H1 (cell line): ENCODE data around the gene TMTC2. TPM values are rescaled to one million over a fixed set of nuclear protein-coding genes. Genes with fewer than 3 reads are reported as not detected.

ENCODE experiments used
- CTCF ChIA-PET: fragments of 300-600 bp; sonication (Branson Sonifier 250); formaldehyde crosslinking; loops from one replicate; lab custom pipeline; 2021; ENCODE audit not compliant: partially characterized antibody; lab: Charles Lee
- POLR2A ChIA-PET: fragments of 300-600 bp; sonication (Branson Sonifier 250); formaldehyde crosslinking; loops from one replicate; lab custom pipeline; 2021; ENCODE audit warnings: inconsistent platforms; ENCODE audit not compliant: partially characterized antibody; lab: Charles Lee
- DNase-seq, 2 experiments: peaks; one replicate each; pipeline versions ENCODE4 v3.0.0 to v3.0.0-alpha.2; 2010 to 2022; ENCODE audit warnings: low spot score in 2 of 2, low read depth in 1 of 2, mixed read lengths in 1 of 2
- FAIRE-seq: peaks from 2 replicates; lab custom pipeline; 2011; peaks lifted over from hg19 to GRCh38; lab: Jason Lieb, UNC
- H2AFZ ChIP-seq: 2 replicates; pipeline ENCODE4 v1.8.1; 2012; ENCODE audit warnings: low read length, inconsistent platforms
- H2AK5ac ChIP-seq: 2 replicates; pipeline ENCODE4 v1.6.1; 2013; ENCODE audit warnings: low read depth, low read length
- H2BK120ac ChIP-seq: replicated peaks from 2 replicates; pipeline ENCODE3; 2013; ENCODE audit warnings: low read depth, low read length, inconsistent platforms
- H2BK12ac ChIP-seq: 2 replicates; pipeline ENCODE4 v1.6.1; 2013; ENCODE audit warnings: low read depth, low read length
- H2BK15ac ChIP-seq: 2 replicates; pipeline ENCODE4 v1.6.1; 2013; ENCODE audit warnings: low read length
- H2BK20ac ChIP-seq: 2 replicates; pipeline ENCODE4 v1.6.1; 2013; ENCODE audit warnings: low read length
- H2BK5ac ChIP-seq: 2 replicates; pipeline ENCODE4 v1.6.1; 2013; ENCODE audit warnings: low read depth, low read length
- H3K14ac ChIP-seq: 2 replicates; pipeline ENCODE4 v1.6.1; 2013; ENCODE audit warnings: inconsistent platforms; ENCODE audit not compliant: insufficient read length
- H3K18ac ChIP-seq: 2 replicates; pipeline ENCODE4 v1.6.1; 2013; ENCODE audit warnings: low read length; ENCODE audit errors: extremely low read depth
- H3K23ac ChIP-seq: 2 replicates; pipeline ENCODE4 v1.6.1; 2013; ENCODE audit warnings: inconsistent platforms; ENCODE audit not compliant: insufficient read length
- H3K23me2 ChIP-seq: 2 replicates; pipeline ENCODE4 v1.6.1; 2013; ENCODE audit warnings: low read depth, low read length
- H3K27ac ChIP-seq: 2 replicates; pipeline ENCODE4 v1.6.1; 2011; ENCODE audit warnings: low read depth, low read length, inconsistent platforms
- H3K27me3 ChIP-seq, 4 experiments: replicated peaks in 1 of 4; 1 replicate in 1 of 4; 2 replicates in 3 of 4; pipeline versions ENCODE4 v1.6.1 to v1.8.1; 2011 to 2013; ENCODE audit warnings: low read length in 3 of 4, mild to moderate bottlenecking in 3 of 4, inconsistent platforms in 2 of 4, mixed read lengths in 2 of 4, moderate library complexity in 1 of 4; ENCODE audit not compliant: control insufficient read depth in 3 of 4, insufficient read depth in 3 of 4; ENCODE audit errors: extremely low read depth in 1 of 4
- H3K36me3 ChIP-seq, 4 experiments: 2 replicates each; pipeline versions ENCODE4 v1.6.1 to v1.8.1; 2011 to 2013; ENCODE audit warnings: mild to moderate bottlenecking in 4 of 4, low read length in 3 of 4, moderate library complexity in 2 of 4, control low read depth in 1 of 4, inconsistent platforms in 1 of 4; ENCODE audit not compliant: insufficient read depth in 4 of 4, control insufficient read depth in 2 of 4
- H3K4ac ChIP-seq: replicated peaks from 2 replicates; pipeline ENCODE3; 2013; ENCODE audit warnings: low read length, low read depth, mixed read lengths, inconsistent platforms; ENCODE audit not compliant: insufficient read length
- H3K4me1 ChIP-seq, 4 experiments: replicated peaks in 1 of 4; 1 replicate in 1 of 4; 2 replicates in 3 of 4; pipeline versions ENCODE4 v1.6.1 to v1.8.1; 2011 to 2013; ENCODE audit warnings: low read length in 3 of 4, inconsistent platforms in 2 of 4, mixed read lengths in 1 of 4; ENCODE audit not compliant: insufficient read depth in 4 of 4, control insufficient read depth in 3 of 4
- H3K4me2 ChIP-seq, 2 experiments: 2 replicates each; pipeline versions ENCODE4 v1.6.1 to v1.8.1; 2011 to 2013; ENCODE audit warnings: low read depth in 2 of 2, low read length in 2 of 2, control low read depth in 1 of 2, inconsistent platforms in 1 of 2, mild to moderate bottlenecking in 1 of 2; ENCODE audit not compliant: insufficient read depth in 1 of 2
- H3K4me3 ChIP-seq, 4 experiments: fragments of 200-600, 300-600 bp in 1 of 4; sonication (generic), shearing (Covaris generic), sonication (Bioruptor Twin) in 1 of 4; 2 replicates each; pipeline versions ENCODE4 v1.5.1 to v1.8.1; 2011 to 2016; ENCODE audit warnings: low read length in 4 of 4, low read depth in 3 of 4, control low read depth in 2 of 4, inconsistent platforms in 2 of 4, mild to moderate bottlenecking in 2 of 4, mixed read lengths in 1 of 4, moderate library complexity in 1 of 4; ENCODE audit not compliant: insufficient read depth in 2 of 4; ENCODE audit errors: extremely low read depth in 1 of 4
- H3K56ac ChIP-seq: replicated peaks from 2 replicates; pipeline ENCODE3; 2013; ENCODE audit warnings: low read depth, mild to moderate bottlenecking, mixed read lengths, low read length, inconsistent platforms; ENCODE audit not compliant: insufficient read length
- H3K79me1 ChIP-seq: 2 replicates; pipeline ENCODE4 v1.6.1; 2013; ENCODE audit warnings: low read depth, low read length, control low read depth
- H3K79me2 ChIP-seq, 2 experiments: 2 replicates each; pipeline versions ENCODE4 v1.6.1 to v1.8.1; 2012 to 2013; ENCODE audit warnings: low read length in 2 of 2, mild to moderate bottlenecking in 2 of 2, inconsistent platforms in 1 of 2; ENCODE audit not compliant: insufficient read depth in 2 of 2, control insufficient read depth in 1 of 2
- H3K9ac ChIP-seq, 4 experiments: replicated peaks in 1 of 4; 1 replicate in 1 of 4; 2 replicates in 3 of 4; pipeline versions ENCODE4 v1.6.1 to v1.8.1; 2011 to 2013; ENCODE audit warnings: low read depth in 3 of 4, low read length in 3 of 4, control low read depth in 2 of 4, mild to moderate bottlenecking in 2 of 4, moderate library complexity in 2 of 4, inconsistent platforms in 1 of 4; ENCODE audit errors: extremely low read depth in 1 of 4
- H3K9me3 ChIP-seq, 2 experiments: 2 replicates each; pipeline versions ENCODE4 v1.6.1 to v1.8.1; 2012 to 2013; ENCODE audit warnings: mild to moderate bottlenecking in 2 of 2, moderate library complexity in 2 of 2, control low read depth in 1 of 2, inconsistent platforms in 1 of 2, low read depth in 1 of 2, low read length in 1 of 2, mixed read lengths in 1 of 2; ENCODE audit not compliant: insufficient read depth in 2 of 2
- H4K20me1 ChIP-seq, 2 experiments: replicated peaks in 1 of 2; 2 replicates each; pipeline versions ENCODE3 to v1.8.1; 2011 to 2013; ENCODE audit warnings: inconsistent platforms in 2 of 2, low read length in 2 of 2, mild to moderate bottlenecking in 1 of 2; ENCODE audit not compliant: insufficient read depth in 2 of 2, control insufficient read depth in 1 of 2
- H4K5ac ChIP-seq: 2 replicates; pipeline ENCODE4 v1.6.1; 2013; ENCODE audit warnings: low read length, low read depth, mixed read lengths, inconsistent platforms; ENCODE audit not compliant: insufficient read length
- H4K8ac ChIP-seq: 2 replicates; pipeline ENCODE4 v1.8.0; 2013; ENCODE audit warnings: mild to moderate bottlenecking, moderate library complexity, low read length, inconsistent platforms; ENCODE audit not compliant: insufficient read depth; ENCODE audit errors: extremely low read depth
- H4K91ac ChIP-seq: replicated peaks from 2 replicates; pipeline ENCODE3; 2013; ENCODE audit warnings: low read length, mixed read lengths, inconsistent platforms; ENCODE audit not compliant: insufficient read length
- BCL11A ChIP-seq, 2 experiments: IDR thresholded peaks; one replicate each; pipeline ENCODE4 v1.6.1; 2011; ENCODE audit warnings: low read depth in 2 of 2, low read length in 2 of 2, mild to moderate bottlenecking in 2 of 2
- CBX8 ChIP-seq: fragments of 300-800, 300-1000 bp; sonication (generic); IDR thresholded peaks from 2 replicates; pipeline ENCODE4 v1.7.1; 2016; ENCODE audit warnings: low read depth, low read length, borderline replicate concordance
- CREB1 ChIP-seq: IDR thresholded peaks from 2 replicates; pipeline ENCODE4 v1.6.1; 2012; ENCODE audit warnings: inconsistent platforms
- CTBP2 ChIP-seq: IDR thresholded peaks from 2 replicates; pipeline ENCODE4 v1.7.0; 2011; ENCODE audit warnings: borderline replicate concordance, mild to moderate bottlenecking, moderate library complexity, mixed read lengths, low read length; ENCODE audit not compliant: insufficient read depth, insufficient read length
- EGR1 ChIP-seq: IDR thresholded peaks from 2 replicates; pipeline ENCODE4 v1.6.1; 2011; ENCODE audit warnings: low read depth, low read length, borderline replicate concordance
- EZH2 ChIP-seq: fragments of 200-600 bp; sonication (generic); IDR thresholded peaks from 2 replicates; pipeline ENCODE4 v1.7.1; 2012; ENCODE audit warnings: low read depth, mild to moderate bottlenecking, moderate library complexity, low read length, inconsistent platforms; ENCODE audit not compliant: severe bottlenecking
- GABPA ChIP-seq: IDR thresholded peaks from 2 replicates; pipeline ENCODE4 v1.6.1; 2011; ENCODE audit warnings: mild to moderate bottlenecking, low read length, moderate library complexity, borderline replicate concordance; ENCODE audit not compliant: insufficient read depth
- GTF2F1 ChIP-seq: IDR thresholded peaks from 2 replicates; pipeline ENCODE4 v1.6.1; 2012; ENCODE audit warnings: low read depth, low read length, improper control_type of control experiment, borderline replicate concordance
- JUND ChIP-seq: IDR thresholded peaks from 2 replicates; pipeline ENCODE4 v1.6.1; 2011; ENCODE audit warnings: mild to moderate bottlenecking, improper control_type of control experiment, low read length
- KDM4A ChIP-seq: IDR thresholded peaks from one replicate; pipeline ENCODE4 v1.7.1; 2012; ENCODE audit warnings: low read depth, mild to moderate bottlenecking, moderate library complexity, low read length, inconsistent platforms; ENCODE audit not compliant: severe bottlenecking
- POLR2A ChIP-seq, 2 experiments: IDR thresholded peaks; 1 replicate in 1 of 2; 2 replicates in 1 of 2; pipeline ENCODE4 v1.6.1; 2011; ENCODE audit warnings: low read depth in 2 of 2, low read length in 2 of 2, mild to moderate bottlenecking in 2 of 2; ENCODE audit errors: control extremely low read depth in 1 of 2
- SP4 ChIP-seq: IDR thresholded peaks from 2 replicates; pipeline ENCODE4 v1.6.1; 2012; ENCODE audit warnings: low read length, inconsistent platforms
- TBP ChIP-seq: IDR thresholded peaks from 2 replicates; pipeline ENCODE4 v1.6.1; 2011; ENCODE audit warnings: low read depth, low read length, improper control_type of control experiment
- YY1 ChIP-seq: IDR thresholded peaks from 2 replicates; pipeline ENCODE4 v1.6.1; 2011; ENCODE audit warnings: low read depth, mild to moderate bottlenecking, low read length
- ZNF274 ChIP-seq: IDR thresholded peaks from 2 replicates; pipeline ENCODE4 v1.7.0; 2012; ENCODE audit warnings: low read length, borderline replicate concordance; ENCODE audit errors: extremely low read depth
- WGBS, 2 experiments: shearing (Covaris generic) in 1 of 2; methylation state at CpG; one replicate each; pipeline versions ENCODE4 v1.1.6 to v1.1.7; 2013 to 2015; ENCODE audit warnings: low lambda C conversion rate in 2 of 2, mixed read lengths in 2 of 2, inconsistent platforms in 1 of 2, low coverage in 1 of 2, missing lambda C conversion rate in 1 of 2; ENCODE audit not compliant: insufficient replicate concordance in 2 of 2, insufficient coverage in 1 of 2, insufficient read length in 1 of 2; ENCODE audit errors: extremely low coverage in 1 of 2, missing lambda C conversion rate in 1 of 2; 5-methylcytosine and 5-hydroxymethylcytosine counted together
- polyA plus RNA-seq, 7 experiments: library from polyadenylated mRNA; depleted of rRNA in 3 of 7; stranded (reverse) in 5 of 7; unstranded in 2 of 7; fragments of >200 nt in 5 of 7; fragments of 200-250 nt in 2 of 7; gene quantifications; 1 replicate in 5 of 7; 2 replicates in 1 of 7; 4 replicates in 1 of 7; pipeline versions ENCODE4 v1.2.1 to v1.2.3, GENCODE V29; 2011 to 2013; ENCODE audit warnings: missing spikeins in 2 of 7, mixed read lengths in 2 of 7
- total RNA-seq: library from RNA; stranded (reverse); fragmentation: NEBNext Ultra II Directional; extraction: Animal tissue kit (Norgen Biotek cat#: 25700); gene quantifications from 2 replicates; pipeline ENCODE4 v1.2.1, GENCODE V29; 2021

The TMTC2 gene
- total and polyA plus RNA-seq, 2 of the 8 experiments (the other 6 are each of a cell fraction or from before 2014, with no cell fraction given): 2.3 to 3.9 TPM

DNA sequence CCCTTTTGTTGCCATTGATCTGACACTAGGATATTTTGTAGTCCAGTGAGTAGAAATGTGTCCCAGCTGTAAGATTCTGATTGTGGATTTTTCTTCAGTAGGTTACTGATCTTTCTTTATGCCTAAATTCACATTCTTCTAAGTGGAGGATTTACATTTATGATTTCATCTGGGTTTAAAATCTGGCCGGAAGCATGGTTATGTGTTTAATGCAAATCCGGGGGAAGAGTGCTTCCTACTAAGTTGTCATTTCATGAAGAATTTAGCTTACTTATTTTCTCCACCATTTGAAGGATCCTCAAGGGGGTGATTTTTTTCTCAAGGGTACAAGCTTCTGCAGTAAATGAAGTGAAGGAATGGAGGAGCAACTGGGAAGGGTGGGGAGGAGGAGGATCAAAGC lies 96.7 kb downstream of the TMTC2 start:
- no peak overlapping the region for H2BK12ac ChIP-seq
- CTCF ChIA-PET: interaction anchor here (0.9 to 1.8 kb wide), 3 partner anchors 11 to 97 kb away, joined by 3 to 6 read pairs (median 5); partner anchors contain the start of gene TMTC2
- TF ChIP-seq CTBP2 (no peak), TBP (no peak), SP4 (no peak), JUND (no peak), EZH2 (no peak), CBX8 (no peak), EGR1 (no peak), ZNF274 (no peak), GABPA (no peak), POLR2A (IDR thresholded peaks at IDR 0.05; ENCODE audit: control extremely low read depth in 1 of 2, low read depth in 2 of 2, low read length in 2 of 2) (no peak), YY1 (no peak), BCL11A (IDR thresholded peaks at IDR 0.05; ENCODE audit: low read depth in 2 of 2, low read length in 2 of 2) (no peak), CREB1 (no peak), GTF2F1 (no peak), KDM4A (no peak)

More for the DNA sequence above, 96.7 kb downstream of the TMTC2 start:
- Histone ChIP-seq H4K8ac (no peak overlapping the region), H2BK15ac (no peak overlapping the region), H2BK20ac (no peak overlapping the region), H3K23me2 (no peaks in the 10 kb centered on the region), H2BK120ac (no peak overlapping the region), H3K56ac (no peak overlapping the region), H3K14ac (no peak overlapping the region), H2AK5ac (no peak overlapping the region), H3K23ac (no peak overlapping the region), H4K91ac (no peak overlapping the region), H3K27ac (no peak overlapping the region), H3K27me3 (peaks cover 0 to 1% (median 0%) of the 10 kb centered on the region in 4 experiments; a peak in 1 of 7 replicates), H3K4me2 (no peak overlapping the region), H3K79me2 (no peaks in the 10 kb centered on the region), H3K18ac (no peak overlapping the region), H3K36me3 (no peaks in the 10 kb centered on the region), H3K4ac (no peak overlapping the region), H3K4me1 (peaks cover 0 to 20% (median 0%) of the 10 kb centered on the region in 4 experiments; a peak in 1 of 7 replicates), H3K9me3 (no peaks in the 10 kb centered on the region), H2AFZ (no peak overlapping the region), H3K9ac (no peak overlapping the region), H3K79me1 (no peaks in the 10 kb centered on the region), H4K5ac (no peak overlapping the region), H4K20me1 (no peaks in the 10 kb centered on the region), H3K4me3 (no peak overlapping the region), H2BK5ac (no peak overlapping the region)
- DNase-seq: no peak
- FAIRE-seq: no peak
- POLR2A ChIA-PET: interaction anchor here (1.1 kb wide), 1 partner anchor 75 kb away, joined by 3 read pairs; no protein-coding TSS in a partner anchor
- WGBS, 2 experiments: 78% methylated on average over 2 of the region's 2 CpGs; no CpG with 5 or more reads in 1 of the 2 experiments
